Hippocampal formation (tissue), 2 donors: ENCODE results near the gene C6orf89.

Experiments used
- DNase-seq, 2 donors: peaks; one replicate each; lab custom pipeline; 2025; lab: John Stamatoyannopoulos, UW

Gene C6orf89

GRCh38 chr6:36968266-36968977 is 82.7 kb downstream of the C6orf89 start:
- no peak for DNase-seq

GRCh38 chr6:36969240-36969691 is 83.5 kb downstream of the C6orf89 start:
- DNase-seq = no peak

- DNase-seq = no peak
These were observed 84.5 kb downstream of the C6orf89 start for GRCh38 chr6:36969988-36970891.

GRCh38 chr6:36970892-36971842 is 85.4 kb downstream of the C6orf89 start:
- no peak for DNase-seq

GRCh38 chr6:36971921-36972673 is 86.3 kb downstream of the C6orf89 start:
- no peak for DNase-seq

GRCh38 chr6:36973190-36973589 is 87.4 kb downstream of the C6orf89 start:
- DNase-seq = no peak

GRCh38 chr6:36973647-36974046 is 87.9 kb downstream of the C6orf89 start:
- DNase-seq = no peak

GRCh38 chr6:36975231-36976006 is 89.7 kb downstream of the C6orf89 start:
- DNase-seq = no peak

GRCh38 chr6:36976007-36976264 is 90.2 kb downstream of the C6orf89 start:
- DNase-seq = no peak

- no peak for DNase-seq
These were observed 90.8 kb downstream of the C6orf89 start for GRCh38 chr6:36976509-36976908.

- DNase-seq = no peak
These were observed 91.2 kb downstream of the C6orf89 start for GRCh38 chr6:36976931-36977330.

- DNase-seq = no peak
These were observed 91.8 kb downstream of the C6orf89 start for GRCh38 chr6:36977470-36977941.
